Erythroblast (primary cell): ENCODE results near the gene KIAA1549.

Source experiments
- GATA1 ChIP-seq: IDR thresholded peaks from 2 replicates; pipeline ENCODE4 v1.6.1; 2011; ENCODE audit warnings: low read depth, mild to moderate bottlenecking, control low read depth, low read length, moderate library complexity
- POLR2A ChIP-seq: IDR thresholded peaks from 2 replicates; pipeline ENCODE4 v1.6.1; 2011; ENCODE audit warnings: mild to moderate bottlenecking, low read length

GRCh38 chr7:138891446-138891810 lies 89.8 kb downstream of the KIAA1549 start:
- TF ChIP-seq POLR2A (no peak), GATA1 (no peak)
